HCEC 1CT (cell line): Measurements from ENCODE around the gene ORMDL3.
A peak's percentile ranks its signal among the peaks of the same experiment; 100 is the strongest.
"Not testable (repeated sequence)": the region's sequence is repeated elsewhere in the genome, so short reads cannot be mapped to it uniquely, and the experiment has no call there.

ENCODE experiments used
- DNase-seq: peaks from one replicate; pipeline ENCODE4 v3.0.0-alpha.2; 2017

The ORMDL3 gene

GRCh38 chr17:39948489-39948828 lies 21.1 kb upstream of the ORMDL3 start:
- not testable (repeated sequence) for DNase-seq

GRCh38 chr17:39946551-39947330 lies 19.3 kb upstream of the ORMDL3 start:
- DNase-seq: no peak

- DNase-seq: no peak
Observed at GRCh38 chr17:39944393-39944711, 17.0 kb upstream of the ORMDL3 start.

- DNase-seq: no peak
Observed at GRCh38 chr17:39943702-39944392, 16.4 kb upstream of the ORMDL3 start.

GRCh38 chr17:39939588-39940419 lies 12.4 kb upstream of the ORMDL3 start:
- DNase-seq: peak; percentile 79

GRCh38 chr17:39939106-39939505 lies 11.7 kb upstream of the ORMDL3 start:
- DNase-seq: no peak

- no peak for DNase-seq
Observed at GRCh38 chr17:39938140-39938869, 10.9 kb upstream of the ORMDL3 start.

- no peak for DNase-seq
Observed at GRCh38 chr17:39937447-39937846, 10.0 kb upstream of the ORMDL3 start.

GRCh38 chr17:39935909-39936308 lies 8.5 kb upstream of the ORMDL3 start:
- peak; percentile 37 for DNase-seq

GRCh38 chr17:39934324-39934723 lies 6.9 kb upstream of the ORMDL3 start:
- DNase-seq: no peak

GRCh38 chr17:39933912-39934311 lies 6.5 kb upstream of the ORMDL3 start:
- DNase-seq: no peak

- DNase-seq: peak; percentile 90
Observed at GRCh38 chr17:39929646-39930407, 2.4 kb upstream of the ORMDL3 start.

- peak; percentile 96 for DNase-seq
Observed at GRCh38 chr17:39928858-39929645, 1.7 kb upstream of the ORMDL3 start.

GRCh38 chr17:39927929-39928857 lies 792 bp upstream of the ORMDL3 start:
- no peak for DNase-seq

GRCh38 chr17:39926588-39927100 lies 757 bp downstream of the ORMDL3 start:
- DNase-seq: no peak

- DNase-seq: no peak
Observed at GRCh38 chr17:39926135-39926587, 1.2 kb downstream of the ORMDL3 start.

GRCh38 chr17:39925282-39926134 lies 1.9 kb downstream of the ORMDL3 start:
- no peak for DNase-seq

GRCh38 chr17:39924691-39925055 lies 2.7 kb downstream of the ORMDL3 start:
- DNase-seq: no peak
